HG02840 (cell line): Measurements from ENCODE around the gene STT3B.
A peak's percentile ranks its signal among the peaks of the same experiment; 100 is the strongest.

ENCODE experiments used
- ATAC-seq: cut with Tn5 transposase; IDR thresholded peaks from one replicate; pipeline ENCODE4 v1.9.1; 2021; ENCODE audit warnings: mild to moderate bottlenecking, moderate library complexity, moderate number of reproducible peaks; ENCODE audit not compliant: unreplicated experiment, low FRiP score

STT3B gene

DNA sequence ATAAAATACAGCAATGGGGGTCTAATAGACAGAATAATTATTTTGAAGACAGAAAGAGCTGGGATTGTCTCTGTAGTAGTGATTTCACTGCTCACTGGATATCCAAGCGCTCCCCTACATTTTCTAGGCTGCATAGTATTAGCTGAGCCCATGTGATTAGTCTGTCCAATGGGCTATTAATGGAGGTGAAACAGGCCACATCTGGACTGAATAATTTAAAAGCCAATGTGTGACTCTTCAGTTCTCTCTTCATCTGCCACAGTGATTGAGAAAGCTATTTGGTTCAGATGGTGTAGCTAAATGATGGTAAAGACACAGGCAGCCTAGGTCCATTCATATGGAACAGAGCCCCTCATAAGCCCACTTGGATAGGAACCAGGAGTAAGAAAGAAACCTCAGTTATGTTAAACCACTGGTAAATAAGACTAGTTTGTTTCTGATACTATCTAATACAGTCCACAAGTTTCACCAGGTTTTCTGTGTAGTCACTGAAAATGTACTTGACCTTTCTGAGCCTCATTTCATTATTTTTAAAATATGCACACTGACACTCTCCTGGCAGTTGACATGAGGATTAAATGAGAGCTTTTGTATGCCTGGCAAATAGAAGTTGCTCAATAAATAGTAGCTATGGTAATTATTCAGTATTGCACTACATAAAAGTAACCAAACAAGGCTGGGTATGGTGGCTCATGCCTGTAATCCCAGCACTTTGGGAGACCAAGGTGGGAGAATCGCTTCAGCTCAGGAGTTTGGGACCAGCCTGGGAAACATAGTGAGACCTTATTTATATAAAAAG, 17.0 kb upstream of the STT3B start:
- no peak for ATAC-seq

DNA sequence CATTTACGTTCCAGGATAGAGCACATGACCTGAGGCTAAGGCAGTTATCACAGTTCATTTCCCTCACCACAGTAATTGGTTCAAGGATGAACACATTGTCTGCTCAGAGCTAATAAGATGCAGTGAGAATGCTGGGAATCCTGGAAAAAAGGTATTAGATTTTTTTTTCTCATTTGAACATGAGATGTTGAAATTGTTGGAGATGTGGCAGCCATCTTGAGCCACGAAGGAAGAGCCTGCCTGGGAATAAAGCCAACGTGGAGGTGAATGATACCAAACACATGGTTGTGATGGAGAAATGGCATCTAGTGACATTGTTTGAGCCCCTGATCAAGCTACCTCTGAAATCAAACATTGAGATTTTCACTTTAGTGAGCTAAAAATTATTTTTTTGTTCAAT, 16.0 kb upstream of the STT3B start:
- ATAC-seq: no peak

DNA sequence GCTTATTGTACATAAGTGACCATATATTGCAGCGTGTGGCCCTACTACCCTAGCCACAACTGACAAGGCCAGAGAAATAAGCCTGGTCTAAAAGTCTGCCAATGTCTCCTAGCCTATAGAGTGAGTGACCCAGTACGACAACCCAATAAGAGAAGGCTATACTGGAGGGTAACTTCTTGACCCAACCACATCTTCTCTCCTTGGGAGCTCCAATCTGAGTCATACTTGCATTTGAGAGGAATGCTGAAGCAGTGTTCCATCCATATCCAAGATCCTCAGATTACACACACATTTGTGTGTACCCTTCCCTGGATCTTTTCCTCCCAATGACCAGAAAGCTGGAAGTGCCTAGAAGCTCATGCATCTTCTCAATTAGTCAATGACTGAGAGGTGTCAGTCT, 11.3 kb upstream of the STT3B start:
- ATAC-seq: no peak

DNA sequence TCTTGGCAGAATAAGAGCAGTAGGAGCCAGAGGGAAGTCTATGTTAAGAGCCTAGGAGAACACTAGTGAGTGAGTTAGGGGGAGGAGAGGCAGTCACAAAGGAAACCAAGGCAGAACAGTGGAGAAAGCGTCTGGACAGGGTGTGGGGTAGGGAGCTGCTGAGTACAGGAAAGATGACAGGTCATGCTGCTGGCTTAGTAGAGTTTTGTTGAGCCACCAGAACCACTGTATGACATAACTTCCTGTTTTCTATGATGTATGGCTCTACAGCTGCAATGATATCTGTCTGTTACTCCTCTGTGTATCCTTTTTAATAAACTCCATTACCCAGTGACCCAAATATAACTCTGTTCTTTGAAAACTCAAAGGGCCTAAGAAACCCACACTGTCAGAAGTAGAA, 10.6 kb upstream of the STT3B start:
- ATAC-seq: no peak

DNA sequence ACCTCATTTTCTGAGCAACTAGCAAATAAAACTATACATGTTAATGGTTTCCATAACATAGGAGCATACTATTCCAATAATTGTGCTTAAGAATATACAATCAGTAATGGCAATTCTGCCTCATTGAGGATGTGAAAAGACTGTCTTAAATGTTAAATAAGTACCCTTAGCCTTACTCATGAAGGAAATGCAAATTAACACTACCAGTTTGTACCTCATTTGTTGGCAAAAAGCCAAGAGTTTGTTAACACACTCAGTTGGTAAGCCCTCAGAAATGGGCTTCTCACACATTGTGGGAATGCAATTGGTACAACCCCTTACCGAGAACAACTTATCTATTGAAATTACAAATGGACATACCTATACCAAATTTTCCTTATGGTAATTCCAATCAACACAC, 9.2 kb upstream of the STT3B start:
- ATAC-seq: no peak

DNA sequence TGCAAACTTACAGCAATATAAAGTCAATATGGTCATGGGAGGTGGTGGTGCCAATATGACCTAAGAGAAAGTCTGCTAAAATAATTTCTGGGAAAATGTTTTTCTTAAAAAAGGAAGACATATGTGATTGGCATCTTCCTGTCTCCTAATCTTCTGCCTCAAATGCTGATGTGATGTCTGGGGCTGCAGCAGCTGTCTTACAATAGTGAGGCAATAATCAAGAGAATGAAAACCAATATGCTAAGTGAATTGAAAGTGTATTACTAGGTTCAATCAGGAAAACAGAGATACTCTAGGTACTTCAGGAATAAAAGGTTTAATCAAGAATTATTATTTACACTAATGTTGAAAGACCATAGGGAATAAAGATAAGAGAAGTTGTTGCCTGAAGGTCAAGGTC, 7.2 kb upstream of the STT3B start:
- no peak for ATAC-seq

DNA sequence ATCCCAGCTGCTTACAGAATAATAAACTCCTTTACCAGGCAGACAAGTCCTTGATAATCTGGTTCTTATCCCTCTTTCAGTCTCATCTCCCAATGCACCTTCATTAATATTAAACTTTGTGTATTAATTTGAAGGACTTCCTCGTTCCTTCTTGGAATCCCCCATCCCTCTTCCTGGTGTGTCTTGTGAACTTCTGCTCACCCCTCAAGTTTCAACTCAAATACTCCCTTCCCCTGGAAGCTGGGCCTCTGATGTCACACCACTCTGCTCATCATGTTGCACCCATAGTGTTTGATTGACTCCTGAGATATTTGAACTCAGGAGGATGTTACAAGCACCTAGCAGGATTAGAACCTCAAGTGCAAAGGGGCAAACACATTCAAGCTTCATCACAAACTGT, 3.3 kb upstream of the STT3B start:
- no peak for ATAC-seq

DNA sequence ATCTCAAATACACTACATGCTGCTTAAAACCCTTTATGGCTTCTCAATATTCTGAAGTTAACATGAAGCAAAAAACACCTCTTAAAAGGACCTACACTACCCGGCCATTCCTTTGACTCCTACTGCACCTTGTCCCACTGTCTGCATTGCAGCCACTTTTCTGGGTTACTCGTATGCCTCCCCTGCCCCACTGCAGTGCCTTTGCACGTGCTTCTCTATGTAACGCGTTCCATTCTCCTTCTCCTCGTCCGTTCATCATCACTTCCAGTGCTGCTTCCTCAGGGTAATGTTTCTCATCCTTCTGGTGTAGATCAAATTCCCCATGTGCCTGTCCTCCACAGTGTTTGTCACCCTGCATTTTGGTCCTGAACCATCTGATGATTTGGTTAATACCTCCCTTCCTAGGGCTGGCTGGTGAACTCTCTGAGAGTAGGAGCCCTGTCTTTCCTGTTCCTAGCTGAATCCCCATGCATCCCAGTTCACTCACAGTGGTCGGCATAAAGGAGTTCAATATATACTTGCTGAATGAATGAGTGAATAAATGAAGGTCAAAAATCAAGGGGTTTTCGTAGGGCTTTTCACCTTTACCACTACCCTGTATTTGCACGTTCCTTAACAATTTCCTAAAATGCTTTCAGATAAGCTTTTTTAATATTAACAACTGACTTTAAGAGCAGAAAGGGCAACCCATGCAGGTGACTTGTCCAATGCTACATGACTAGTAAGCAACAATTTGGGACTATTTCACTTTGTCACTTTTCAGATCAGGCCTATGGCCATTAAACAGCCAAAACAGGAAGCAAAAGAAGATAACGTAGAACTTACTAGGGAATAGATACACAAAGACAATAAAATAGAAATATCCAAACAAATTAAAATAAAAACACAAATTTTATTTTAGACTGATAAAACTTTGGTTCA, 2.4 kb upstream of the STT3B start:
- ATAC-seq: no peak

DNA sequence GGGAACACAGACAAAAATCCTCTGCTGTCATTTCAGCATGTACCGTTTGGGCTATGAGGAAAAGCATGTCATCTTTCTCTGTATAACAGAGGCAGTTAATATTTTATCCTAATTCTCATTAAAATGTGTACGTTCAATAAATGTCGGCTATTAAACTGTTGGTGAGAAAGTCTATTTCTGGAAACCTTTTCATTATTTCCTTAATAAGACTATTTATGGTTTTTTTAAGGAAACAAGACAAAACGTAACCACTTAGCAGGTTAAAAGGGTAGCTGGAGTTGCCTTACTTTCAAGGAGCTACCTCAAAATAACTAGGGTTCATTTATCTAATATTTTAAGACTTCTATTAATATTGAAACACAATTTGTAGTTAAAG, 1.8 kb upstream of the STT3B start:
- ATAC-seq: no peak

DNA sequence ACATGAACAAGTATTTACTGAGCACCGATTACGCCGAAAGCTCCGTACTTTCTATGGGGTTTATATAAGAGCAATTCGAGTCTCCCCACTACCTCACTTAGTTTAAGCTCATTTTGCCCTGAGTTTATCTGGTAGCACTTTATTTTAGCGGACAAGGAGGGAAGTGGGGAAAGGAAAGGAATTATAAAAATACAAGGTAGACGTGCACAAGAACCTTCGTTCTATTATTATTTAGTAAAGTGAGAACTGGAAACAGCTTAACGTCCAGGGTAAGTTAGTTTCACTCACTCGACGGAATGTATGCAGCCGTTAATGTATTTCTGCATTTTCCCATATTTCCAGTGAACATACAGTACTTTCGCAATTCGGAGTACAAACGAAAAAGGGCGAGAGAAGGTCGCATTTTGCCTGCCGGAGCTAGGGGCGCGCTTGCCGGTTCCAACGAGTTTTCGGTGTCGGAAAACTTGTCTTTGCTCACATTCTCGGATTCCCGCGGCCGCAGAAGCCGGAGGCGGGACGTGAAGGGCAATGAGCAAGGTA, 1.2 kb upstream of the STT3B start:
- ATAC-seq: no peak

DNA sequence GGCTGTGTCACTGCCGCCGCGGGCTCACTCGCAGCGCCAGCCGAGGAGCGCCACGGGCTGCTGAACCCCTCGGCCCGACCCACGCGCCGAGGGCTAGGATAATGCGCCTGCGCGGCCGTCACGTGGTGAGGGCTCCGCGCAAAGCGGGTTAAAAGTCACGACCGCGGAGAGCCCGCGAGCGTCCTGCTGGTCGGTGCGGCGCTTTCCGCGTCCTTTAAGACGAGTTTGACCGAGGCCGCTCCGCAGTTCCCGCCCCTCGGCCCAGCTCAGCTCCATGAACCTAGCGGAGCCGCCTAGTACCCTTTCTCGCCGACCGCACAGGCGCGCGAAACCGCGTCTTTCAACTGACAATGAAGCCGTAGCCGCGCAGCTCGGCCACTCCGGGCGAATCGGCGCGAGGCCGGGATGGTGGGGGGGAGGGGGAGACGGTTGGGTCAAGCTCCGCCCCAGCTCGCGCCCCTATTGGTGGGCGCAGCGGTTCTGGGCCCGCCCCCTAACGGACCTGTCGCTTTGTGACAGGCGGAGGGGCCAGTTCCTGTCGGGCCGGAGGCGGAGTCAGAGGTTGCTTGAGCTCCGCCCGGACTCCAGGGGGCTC, 636 bp upstream of the STT3B start:
- peak; percentile 88 for ATAC-seq

DNA sequence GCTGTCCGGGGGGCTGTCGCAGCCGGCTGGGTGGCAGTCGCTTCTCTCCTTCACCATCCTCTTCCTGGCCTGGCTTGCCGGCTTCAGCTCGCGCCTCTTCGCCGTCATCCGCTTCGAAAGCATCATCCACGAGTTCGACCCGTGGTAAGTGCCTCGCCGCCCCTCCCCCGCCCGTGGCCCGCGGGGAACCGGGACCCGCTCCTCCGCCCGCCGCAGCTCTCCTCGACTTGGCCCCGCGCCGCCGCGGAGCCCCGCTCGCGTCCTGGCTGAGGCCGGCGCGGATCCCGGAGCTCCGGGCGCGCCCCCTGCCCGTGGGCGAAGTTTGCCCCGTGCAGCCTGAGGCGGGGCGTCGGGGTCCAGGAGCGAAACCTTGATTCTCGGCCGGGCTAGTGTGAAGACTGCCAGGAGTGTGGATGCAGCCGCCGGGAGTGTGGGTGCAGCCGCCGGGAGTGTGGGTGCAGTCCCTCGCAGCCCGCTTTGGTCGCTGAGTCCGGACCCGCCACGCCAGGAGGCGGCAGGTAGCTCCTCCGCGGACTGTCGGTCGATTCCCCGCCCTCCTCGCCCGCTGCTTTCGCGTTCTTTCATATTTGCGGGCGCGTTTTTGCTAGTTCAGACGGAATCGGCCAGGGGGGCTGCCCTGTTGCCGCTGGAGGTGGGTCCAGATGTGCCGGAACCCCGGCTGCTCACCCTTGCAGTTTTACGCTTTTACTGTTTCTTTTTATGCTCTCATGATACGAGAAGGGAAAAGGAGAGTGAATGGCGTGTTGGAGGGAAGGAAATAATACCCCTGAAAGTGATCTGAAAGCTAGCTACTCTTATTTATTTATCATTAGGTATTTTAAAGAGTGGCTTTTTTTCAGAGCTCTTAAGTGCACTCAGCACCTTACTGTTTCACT, 692 bp downstream of the STT3B start:
- ATAC-seq: peak; percentile 0

DNA sequence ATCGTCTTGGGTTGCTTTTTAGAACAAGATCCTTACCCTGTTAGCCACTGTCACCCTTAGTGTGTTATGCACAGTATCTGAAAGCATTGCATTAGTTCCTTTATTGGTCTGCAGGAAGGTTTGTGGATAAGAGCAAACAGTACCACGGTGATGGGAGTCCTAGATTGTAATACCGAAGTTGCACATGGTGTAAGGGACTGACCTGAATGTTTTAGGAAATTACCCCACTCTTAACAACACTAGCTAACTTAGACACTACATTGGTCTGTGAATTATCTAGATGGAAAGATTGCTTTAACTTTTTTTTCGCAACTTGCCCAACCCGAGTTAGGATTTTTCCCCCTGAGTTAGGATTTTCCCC, 1.3 kb downstream of the STT3B start:
- ATAC-seq: no peak

DNA sequence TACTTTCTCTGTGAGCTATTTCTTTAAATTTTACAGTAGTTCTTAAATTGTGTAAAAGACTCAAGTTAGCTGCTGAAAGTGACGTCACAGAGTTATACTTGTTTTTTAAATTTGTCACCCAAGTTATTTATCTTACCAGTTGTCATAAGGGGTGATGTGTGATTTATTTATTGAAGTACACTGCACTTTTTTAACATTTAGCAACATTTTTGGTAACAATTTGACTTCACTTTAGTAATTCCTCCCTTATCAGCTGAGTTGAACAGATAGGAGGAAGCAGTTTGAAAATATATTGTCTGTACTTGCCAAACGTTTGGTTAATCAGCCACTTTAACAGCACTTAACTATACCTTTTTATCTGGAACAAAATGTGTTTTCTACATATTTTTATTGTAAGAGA, 3.8 kb downstream of the STT3B start:
- no peak for ATAC-seq

DNA sequence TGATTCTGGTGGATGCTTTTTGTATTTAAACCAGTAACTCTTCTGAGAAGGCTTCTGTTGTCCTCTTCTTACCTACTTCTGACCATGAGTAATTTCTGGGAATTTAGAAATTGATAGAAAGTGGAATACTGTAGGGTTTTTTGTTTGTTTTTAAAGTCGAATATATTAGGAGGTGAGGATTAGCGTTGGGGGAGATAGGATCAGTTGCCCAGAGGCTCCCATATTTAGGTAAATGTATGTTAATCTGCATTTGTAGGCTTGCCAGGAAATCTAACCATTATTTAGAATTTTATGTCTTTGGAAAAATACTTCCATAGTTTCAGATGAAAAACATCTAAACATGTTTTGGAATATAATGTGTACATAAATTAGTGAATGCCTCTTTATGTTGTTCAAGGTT, 6.1 kb downstream of the STT3B start:
- ATAC-seq: no peak

DNA sequence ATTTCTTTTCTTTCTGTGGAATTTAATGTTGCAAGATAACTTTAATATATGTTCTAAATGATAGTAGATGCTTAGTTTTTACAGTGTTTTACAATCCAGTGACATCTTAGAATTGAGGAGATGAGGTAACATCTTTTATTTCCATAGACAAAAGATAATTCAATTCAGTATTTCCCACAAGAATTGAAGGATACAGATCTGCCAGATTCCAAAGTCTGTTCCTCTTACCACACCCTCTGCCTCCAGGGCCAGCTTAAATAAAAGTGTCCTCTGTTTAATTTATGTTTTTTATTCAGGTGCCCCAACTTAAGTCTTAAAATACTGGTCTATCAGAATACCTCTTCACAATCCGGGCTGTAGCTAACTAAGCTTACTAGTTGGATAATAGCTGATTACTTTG, 6.5 kb downstream of the STT3B start:
- no peak for ATAC-seq

DNA sequence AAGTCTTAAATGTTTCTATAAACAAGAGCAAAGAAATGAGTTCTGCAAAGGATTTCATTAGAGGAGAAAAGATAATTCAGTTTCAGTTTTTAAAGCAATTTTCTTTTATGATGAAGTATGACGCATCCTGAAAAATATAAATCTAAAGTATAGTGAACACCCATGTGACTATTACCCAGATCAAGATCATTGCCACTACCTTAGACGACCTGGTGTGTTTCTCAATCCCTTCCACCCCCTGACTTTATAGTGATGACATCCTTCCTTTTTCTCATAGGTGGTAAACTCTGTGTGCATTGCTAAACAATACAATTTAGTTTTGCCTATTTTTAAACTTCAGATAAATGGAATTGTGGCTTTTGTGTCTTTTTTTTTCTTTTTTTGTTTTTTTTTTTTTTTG, 8.4 kb downstream of the STT3B start:
- no peak for ATAC-seq

DNA sequence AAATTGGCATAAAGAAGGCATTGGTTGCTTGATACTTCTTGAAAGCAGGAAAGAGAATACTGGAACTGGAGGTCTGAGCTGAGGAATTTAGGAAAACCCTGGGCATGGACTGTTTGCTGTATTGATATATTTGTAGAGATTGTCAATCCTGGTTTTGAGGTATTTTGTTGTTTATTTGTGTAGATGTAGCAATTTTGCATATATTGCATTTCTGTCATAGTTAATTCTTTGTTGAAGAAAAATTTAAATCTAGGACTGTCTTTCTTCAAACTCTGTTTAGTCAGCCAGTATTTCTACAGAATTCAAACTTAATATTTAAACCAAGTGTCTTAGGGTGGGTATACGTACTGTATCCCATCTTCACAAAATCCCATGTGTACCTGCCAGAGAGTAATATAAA, 9.5 kb downstream of the STT3B start:
- ATAC-seq: no peak

DNA sequence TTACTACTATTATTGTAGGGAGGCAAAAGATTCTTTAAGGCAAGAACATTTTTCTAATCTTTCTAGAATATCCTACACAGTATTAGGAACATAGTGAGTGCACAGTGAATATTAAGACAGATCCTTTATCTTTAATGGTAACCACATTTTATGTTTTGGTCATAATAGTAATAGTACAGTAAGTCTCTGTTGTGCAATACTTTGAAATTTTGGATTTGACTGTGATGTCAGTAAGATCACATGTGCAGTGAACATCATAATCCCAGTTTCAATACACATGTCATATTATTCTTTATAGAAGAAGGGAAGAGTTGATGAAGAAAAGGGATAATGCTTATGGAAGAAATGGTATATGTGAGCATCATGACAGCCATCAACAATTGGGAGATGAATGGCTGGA, 10.7 kb downstream of the STT3B start:
- ATAC-seq: no peak

DNA sequence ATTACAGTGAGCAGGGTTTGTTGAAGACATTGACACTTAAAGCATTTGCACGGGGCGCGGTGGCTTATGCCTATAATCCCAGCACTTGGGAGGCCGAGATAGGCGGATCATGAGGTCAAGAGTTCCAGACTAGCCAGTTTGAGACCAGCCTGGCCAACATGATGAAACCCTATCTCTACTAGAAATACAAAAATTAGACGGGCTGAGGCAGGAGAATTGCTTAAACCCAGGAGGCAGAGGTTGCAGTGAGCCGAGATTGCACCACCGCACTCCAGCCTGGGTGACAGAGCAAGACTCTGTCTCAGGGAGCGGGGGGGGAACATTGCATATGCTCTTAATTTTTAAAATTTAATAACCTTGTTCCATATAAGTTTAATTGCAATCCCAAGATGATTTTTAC, 11.9 kb downstream of the STT3B start:
- no peak for ATAC-seq
